Activated gamma-delta T cell (primary cell): ENCODE results near the gene CXCL1.

Source experiments
- DNase-seq: peaks from one replicate; lab custom pipeline; 2025; lab: John Stamatoyannopoulos, UW

The CXCL1 gene

GRCh38 chr4:73917081-73917501, 47.9 kb downstream of the CXCL1 start:
- DNase-seq: no peak

- no peak for DNase-seq
Observed at GRCh38 chr4:73918058-73918457, 48.9 kb downstream of the CXCL1 start.

GRCh38 chr4:73919691-73920090, 50.5 kb downstream of the CXCL1 start:
- DNase-seq: no peak
